OCI-LY3 (cell line): ENCODE data around the gene CCL20.

Experiments
- H2AFZ ChIP-seq: fragments of 200-600, 300-600 bp; shearing (Covaris generic); 2 replicates; pipeline ENCODE4 v1.6.0; 2014; ENCODE audit warnings: antibody characterized with exemption, low read depth, low read length
- H3K27ac ChIP-seq: fragments of 200-600, 300-600 bp; sonication (generic); 2 replicates; pipeline ENCODE4 v1.5.1; 2014; ENCODE audit warnings: mild to moderate bottlenecking, low read length, moderate library complexity, mixed read lengths
- H3K27me3 ChIP-seq: fragments of 200-600, 300-600 bp; sonication (generic); 2 replicates; pipeline ENCODE4 v1.6.1; 2014; ENCODE audit warnings: low read depth, low read length, mixed read lengths
- H3K36me3 ChIP-seq: fragments of 200-600, 300-600 bp; sonication (generic); replicated peaks from 2 replicates; pipeline ENCODE3; 2014; ENCODE audit warnings: low read depth, low read length, mixed read lengths
- H3K4me1 ChIP-seq: fragments of 300-600, 200-600 bp; sonication (generic); 2 replicates; pipeline ENCODE4 v1.6.1; 2014; ENCODE audit warnings: low read length, mixed read lengths
- H3K4me2 ChIP-seq: fragments of 200-600, 300-600 bp; sonication (generic); 2 replicates; pipeline ENCODE4 v1.6.1; 2014; ENCODE audit warnings: low read length, mixed read lengths
- H3K4me3 ChIP-seq: fragments of 300-600, 200-600 bp; sonication (generic); 2 replicates; pipeline ENCODE4 v1.5.1; 2014; ENCODE audit warnings: antibody characterized with exemption, mild to moderate bottlenecking, low read length, moderate library complexity
- H3K79me2 ChIP-seq: fragments of 300-600, 200-600 bp; shearing (Covaris generic); 2 replicates; pipeline ENCODE4 v1.6.1; 2014; ENCODE audit warnings: mild to moderate bottlenecking, low read length, mixed read lengths
- H3K9ac ChIP-seq: fragments of 300-600, 200-600 bp; shearing (Covaris generic); 2 replicates; pipeline ENCODE4 v1.6.0; 2014; ENCODE audit warnings: mild to moderate bottlenecking, low read length, moderate library complexity
- H3K9me3 ChIP-seq: fragments of 200-600, 300-600 bp; shearing (Covaris generic); 2 replicates; pipeline ENCODE4 v1.6.1; 2014; ENCODE audit warnings: low read length, mixed read lengths; ENCODE audit not compliant: insufficient read depth
- H4K20me1 ChIP-seq: fragments of 200-600, 300-600 bp; sonication (generic); 2 replicates; pipeline ENCODE4 v1.6.1; 2016; ENCODE audit warnings: low read length, mixed read lengths; ENCODE audit not compliant: insufficient read depth
- EZH2phosphoT487 ChIP-seq: fragments of 200-600 bp; shearing (Covaris generic); IDR thresholded peaks from 2 replicates; pipeline ENCODE4 v1.6.1; 2018; ENCODE audit warnings: antibody characterized with exemption, mixed run types, low read depth
- TF ChIP-seq, protein P1 (sequence below): fragments of 200-600, 300-600 bp; sonication (generic); IDR thresholded peaks from 2 replicates; pipeline ENCODE4 v1.5.1; 2014; ENCODE audit warnings: antibody characterized with exemption, low read length, low read depth

CCL20 gene

GRCh38 chr2:227848586-227848985, 34.9 kb downstream of the CCL20 start:
- H3K9ac ChIP-seq: no peak overlapping the region
- H3K4me2 ChIP-seq: no peak overlapping the region
- TF ChIP-seq EZH2phosphoT487: no peak
- TF ChIP-seq, protein P1, sequence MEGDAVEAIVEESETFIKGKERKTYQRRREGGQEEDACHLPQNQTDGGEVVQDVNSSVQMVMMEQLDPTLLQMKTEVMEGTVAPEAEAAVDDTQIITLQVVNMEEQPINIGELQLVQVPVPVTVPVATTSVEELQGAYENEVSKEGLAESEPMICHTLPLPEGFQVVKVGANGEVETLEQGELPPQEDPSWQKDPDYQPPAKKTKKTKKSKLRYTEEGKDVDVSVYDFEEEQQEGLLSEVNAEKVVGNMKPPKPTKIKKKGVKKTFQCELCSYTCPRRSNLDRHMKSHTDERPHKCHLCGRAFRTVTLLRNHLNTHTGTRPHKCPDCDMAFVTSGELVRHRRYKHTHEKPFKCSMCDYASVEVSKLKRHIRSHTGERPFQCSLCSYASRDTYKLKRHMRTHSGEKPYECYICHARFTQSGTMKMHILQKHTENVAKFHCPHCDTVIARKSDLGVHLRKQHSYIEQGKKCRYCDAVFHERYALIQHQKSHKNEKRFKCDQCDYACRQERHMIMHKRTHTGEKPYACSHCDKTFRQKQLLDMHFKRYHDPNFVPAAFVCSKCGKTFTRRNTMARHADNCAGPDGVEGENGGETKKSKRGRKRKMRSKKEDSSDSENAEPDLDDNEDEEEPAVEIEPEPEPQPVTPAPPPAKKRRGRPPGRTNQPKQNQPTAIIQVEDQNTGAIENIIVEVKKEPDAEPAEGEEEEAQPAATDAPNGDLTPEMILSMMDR: no peak
- H3K9me3 ChIP-seq: no peaks in the 10 kb centered on the region
- no peaks in the 10 kb centered on the region for H3K36me3 ChIP-seq
- no peak overlapping the region for H3K27ac ChIP-seq
- H3K27me3 ChIP-seq: no peaks in the 10 kb centered on the region
- H2AFZ ChIP-seq: no peak overlapping the region
- no peaks in the 10 kb centered on the region for H3K79me2 ChIP-seq
- H3K4me1 ChIP-seq: no peaks in the 10 kb centered on the region
- no peaks in the 10 kb centered on the region for H4K20me1 ChIP-seq
- no peak overlapping the region for H3K4me3 ChIP-seq

DNA sequence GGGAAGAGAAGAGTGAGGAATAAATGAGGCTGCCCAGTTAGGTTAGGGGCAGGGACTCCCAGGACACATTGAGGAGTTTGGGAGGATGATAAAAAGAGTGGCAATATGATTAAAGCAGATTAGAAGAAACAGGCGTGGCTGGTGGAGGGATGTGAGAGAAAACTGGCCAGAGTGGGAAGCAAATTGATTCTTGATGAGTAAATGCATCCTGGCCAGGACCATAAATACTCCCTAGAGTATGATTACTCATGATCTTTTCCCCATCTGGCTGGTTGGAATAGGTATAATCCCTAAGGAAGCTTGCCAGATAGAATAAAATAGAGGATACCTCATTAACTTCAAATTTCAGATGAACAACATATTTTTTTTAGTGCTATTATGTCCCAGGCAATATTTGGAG, 36.3 kb downstream of the CCL20 start:
- no peaks in the 10 kb centered on the region for H4K20me1 ChIP-seq
- no peak overlapping the region for H3K9ac ChIP-seq
- no peak overlapping the region for H3K27ac ChIP-seq
- no peak overlapping the region for H3K4me2 ChIP-seq
- H2AFZ ChIP-seq: no peak overlapping the region
- no peaks in the 10 kb centered on the region for H3K36me3 ChIP-seq
- no peaks in the 10 kb centered on the region for H3K4me1 ChIP-seq
- H3K9me3 ChIP-seq: no peaks in the 10 kb centered on the region
- H3K79me2 ChIP-seq: no peaks in the 10 kb centered on the region
- no peak overlapping the region for H3K4me3 ChIP-seq
- TF ChIP-seq EZH2phosphoT487: no peak
- TF ChIP-seq, protein P1: no peak
- 0 out of 2 replicates have a peak, but pooled peaks cover 3% of the 10 kb centered on the region for H3K27me3 ChIP-seq

DNA sequence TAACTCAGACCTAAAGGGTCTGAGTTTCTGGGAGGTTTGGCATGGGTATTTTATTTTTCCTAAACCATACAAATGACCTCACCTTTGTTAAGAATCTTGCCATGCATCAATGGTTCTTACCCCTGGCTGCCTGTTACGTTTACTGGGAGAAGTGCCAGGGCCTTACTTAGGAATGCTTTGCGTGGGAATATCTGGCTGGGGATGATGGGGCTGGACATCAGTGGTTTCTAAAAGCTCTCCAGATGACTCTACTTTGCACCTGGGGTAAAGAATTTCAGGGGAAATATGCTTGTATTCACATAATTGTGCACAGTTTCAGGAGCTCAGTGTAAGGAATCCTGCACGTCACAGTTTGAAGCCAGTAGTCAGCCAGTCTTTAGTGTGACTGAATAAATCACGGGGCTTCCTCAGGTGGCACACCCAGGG, 39.6 kb downstream of the CCL20 start:
- no peak for TF ChIP-seq EZH2phosphoT487
- TF ChIP-seq, protein P1: no peak
- Histone ChIP-seq H3K4me1 (no peaks in the 10 kb centered on the region), H3K9me3 (no peaks in the 10 kb centered on the region), H3K4me3 (no peak overlapping the region), H4K20me1 (no peaks in the 10 kb centered on the region), H2AFZ (no peak overlapping the region), H3K27ac (no peak overlapping the region), H3K79me2 (no peaks in the 10 kb centered on the region), H3K36me3 (no peaks in the 10 kb centered on the region), H3K27me3 (0 out of 2 replicates have a peak, but pooled peaks cover 3% of the 10 kb centered on the region), H3K4me2 (no peak overlapping the region), H3K9ac (no peak overlapping the region)

GRCh38 chr2:227853765-227854271, 40.2 kb downstream of the CCL20 start:
- TF ChIP-seq, protein P1: no peak
- no peak for TF ChIP-seq EZH2phosphoT487
- Histone ChIP-seq H3K27ac (no peak overlapping the region), H3K9ac (no peak overlapping the region), H2AFZ (no peak overlapping the region), H3K9me3 (no peaks in the 10 kb centered on the region), H3K4me2 (no peak overlapping the region), H3K27me3 (0 out of 2 replicates have a peak, but pooled peaks cover 3% of the 10 kb centered on the region), H3K36me3 (no peaks in the 10 kb centered on the region), H3K4me3 (no peak overlapping the region), H3K79me2 (no peaks in the 10 kb centered on the region), H3K4me1 (no peaks in the 10 kb centered on the region), H4K20me1 (no peaks in the 10 kb centered on the region)
